ENCODE data around the gene SRSF7. TPM values are rescaled to one million over a fixed set of nuclear protein-coding genes. Genes with fewer than 3 reads are reported as not detected.
"Not testable (repeated sequence)": the region's sequence is repeated elsewhere in the genome, so short reads cannot be mapped to it uniquely, and the experiment has no call there.

SRSF7 gene
- total and polyA plus RNA-seq, 4 donors, result 49.8 to 111 (median 65.2) TPM

DNA sequence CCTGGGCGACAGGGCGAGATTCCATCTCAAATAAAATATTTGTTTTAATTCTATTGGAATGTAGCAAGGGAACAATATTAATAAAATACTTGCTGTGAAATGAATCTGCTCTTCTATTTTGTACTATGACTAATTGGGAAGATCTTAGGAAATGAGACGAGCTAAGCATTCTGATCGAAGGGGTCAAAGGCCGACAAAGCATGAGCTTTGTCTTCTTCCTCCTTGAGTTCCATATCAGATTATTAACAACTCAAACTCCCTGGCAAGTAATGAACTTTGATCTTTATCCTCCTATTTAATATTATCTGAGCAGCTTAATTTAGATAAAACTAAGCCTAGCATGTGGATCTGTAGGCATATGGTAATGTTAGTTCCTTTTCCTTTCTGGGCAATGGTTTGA lies 42.4 kb upstream of the SRSF7 start:
- Histone ChIP-seq H3K36me3 (ENCODE audit: control insufficient read depth in 4 of 4, insufficient read depth in 3 of 4, low read depth in 1 of 4, low read length in 3 of 4) (no peaks in the 10 kb centered on the region), H3K27ac (ENCODE audit: low read depth in 1 of 2, low read length in 2 of 2) (peak overlapping the region; percentile 81 to 93), H3K4me1 (ENCODE audit: control insufficient read depth in 4 of 4, insufficient read depth in 4 of 4, low read length in 3 of 4) (peaks cover 8 to 33% (median 17%) of the 10 kb centered on the region in 4 donors), H3K9ac (ENCODE audit: low read depth in 1 of 2, low read length in 2 of 2) (peak overlapping the region in 1 of 2 donors; percentile 21), H3K27me3 (ENCODE audit: control insufficient read depth in 4 of 4, insufficient read depth in 4 of 4, low read length in 3 of 4) (no peaks in the 10 kb centered on the region), H3K9me3 (ENCODE audit: control insufficient read depth in 4 of 4, low read length in 3 of 4) (no peaks in the 10 kb centered on the region), H3K4me3 (ENCODE audit: low read depth in 1 of 3, low read length in 3 of 3) (no peak overlapping the region)
- no peak for DNase-seq (ENCODE audit: low spot score)
- WGBS, result 41% methylated on average over 5 of the region's 5 CpGs
- TF ChIP-seq SP1 (IDR thresholded peaks at IDR 0.05) (no peak), JUND (IDR thresholded peaks at IDR 0.05) (peak in 1 of 2 donors; percentile 20), HNF4A (conservative IDR thresholded peaks at IDR 0.05) (peak; percentile 43 to 65), RXRA (IDR thresholded peaks at IDR 0.05) (peak in 1 of 2 donors; percentile 11)

DNA sequence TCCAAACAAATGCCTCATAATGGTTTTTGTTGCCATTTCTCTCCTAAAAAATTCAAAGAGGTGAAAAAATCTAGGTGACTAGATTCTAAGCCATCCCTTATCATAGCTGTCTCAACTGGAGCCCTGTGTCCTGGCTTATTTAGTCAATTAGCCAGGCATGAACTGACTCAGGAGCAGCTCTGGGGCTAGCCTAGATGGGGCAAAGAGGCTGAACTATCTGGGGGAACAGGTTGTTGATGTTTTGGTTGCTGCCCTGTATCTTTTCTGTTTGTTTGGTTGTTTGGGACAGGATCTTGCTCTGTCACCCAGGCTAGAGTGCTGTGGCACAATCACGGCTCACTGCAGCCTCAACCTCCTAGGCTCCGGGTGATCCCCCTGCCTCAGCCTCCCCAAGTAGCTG lies 41.6 kb upstream of the SRSF7 start:
- Histone ChIP-seq H3K9me3 (ENCODE audit: control insufficient read depth in 4 of 4, low read length in 3 of 4) (no peaks in the 10 kb centered on the region), H3K4me3 (ENCODE audit: low read depth in 1 of 3, low read length in 3 of 3) (no peak overlapping the region), H3K27ac (ENCODE audit: low read depth in 1 of 2, low read length in 2 of 2) (peak overlapping the region; percentile 81 to 93), H3K4me1 (ENCODE audit: control insufficient read depth in 4 of 4, insufficient read depth in 4 of 4, low read length in 3 of 4) (peaks cover 8 to 27% (median 14%) of the 10 kb centered on the region in 4 donors), H3K36me3 (ENCODE audit: control insufficient read depth in 4 of 4, insufficient read depth in 3 of 4, low read depth in 1 of 4, low read length in 3 of 4) (no peaks in the 10 kb centered on the region), H3K9ac (ENCODE audit: low read depth in 1 of 2, low read length in 2 of 2) (no peak overlapping the region), H3K27me3 (ENCODE audit: control insufficient read depth in 4 of 4, insufficient read depth in 4 of 4, low read length in 3 of 4) (no peaks in the 10 kb centered on the region)
- 37% methylated on average over 2 of the region's 2 CpGs for WGBS
- TF ChIP-seq RXRA (IDR thresholded peaks at IDR 0.05), result no peak
- no peak for TF ChIP-seq JUND (IDR thresholded peaks at IDR 0.05)
- no peak for TF ChIP-seq YY1 (IDR thresholded peaks at IDR 0.05)
- TF ChIP-seq SP1 (IDR thresholded peaks at IDR 0.05), result no peak
- TF ChIP-seq, protein P1, sequence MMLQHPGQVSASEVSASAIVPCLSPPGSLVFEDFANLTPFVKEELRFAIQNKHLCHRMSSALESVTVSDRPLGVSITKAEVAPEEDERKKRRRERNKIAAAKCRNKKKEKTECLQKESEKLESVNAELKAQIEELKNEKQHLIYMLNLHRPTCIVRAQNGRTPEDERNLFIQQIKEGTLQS (IDR thresholded peaks at IDR 0.05), result no peak
- no peak for TF ChIP-seq NR2F2 (IDR thresholded peaks at IDR 0.05)
- no peak for DNase-seq (ENCODE audit: low spot score)

DNA sequence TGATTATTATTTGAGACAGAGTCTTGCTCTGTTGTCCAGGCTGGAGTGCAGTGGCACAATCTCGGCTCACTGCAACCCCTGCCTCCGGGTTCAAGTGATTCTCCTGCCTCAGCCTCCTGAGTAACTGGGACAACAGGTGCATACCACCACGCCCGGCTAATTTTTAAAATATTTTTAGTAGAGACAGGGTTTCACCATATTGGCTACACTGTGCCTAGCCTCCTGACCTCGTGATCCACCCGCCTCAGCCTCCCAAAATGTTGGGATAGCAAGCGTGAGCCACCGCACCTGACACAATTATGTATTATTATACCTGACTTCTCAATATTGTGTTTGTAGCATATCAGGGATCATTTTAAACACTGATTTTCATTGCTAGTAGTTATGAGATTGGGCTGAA lies 41.2 kb upstream of the SRSF7 start:
- WGBS, result 96% methylated on average over 8 of the region's 8 CpGs
- not testable (repeated sequence) for H3K9ac ChIP-seq (ENCODE audit: low read depth in 1 of 2, low read length in 2 of 2); H3K27ac ChIP-seq (ENCODE audit: low read depth in 1 of 2, low read length in 2 of 2); DNase-seq (ENCODE audit: low spot score); H3K4me3 ChIP-seq (ENCODE audit: low read depth in 1 of 3, low read length in 3 of 3); H3K9me3 ChIP-seq (ENCODE audit: control insufficient read depth in 4 of 4, low read length in 3 of 4); H3K36me3 ChIP-seq (ENCODE audit: control insufficient read depth in 4 of 4, insufficient read depth in 3 of 4, low read depth in 1 of 4, low read length in 3 of 4); H3K27me3 ChIP-seq (ENCODE audit: control insufficient read depth in 4 of 4, insufficient read depth in 4 of 4, low read length in 3 of 4)
- peaks cover 8 to 25% (median 13%) of the 10 kb centered on the region in 4 donors for H3K4me1 ChIP-seq (ENCODE audit: control insufficient read depth in 4 of 4, insufficient read depth in 4 of 4, low read length in 3 of 4)

DNA sequence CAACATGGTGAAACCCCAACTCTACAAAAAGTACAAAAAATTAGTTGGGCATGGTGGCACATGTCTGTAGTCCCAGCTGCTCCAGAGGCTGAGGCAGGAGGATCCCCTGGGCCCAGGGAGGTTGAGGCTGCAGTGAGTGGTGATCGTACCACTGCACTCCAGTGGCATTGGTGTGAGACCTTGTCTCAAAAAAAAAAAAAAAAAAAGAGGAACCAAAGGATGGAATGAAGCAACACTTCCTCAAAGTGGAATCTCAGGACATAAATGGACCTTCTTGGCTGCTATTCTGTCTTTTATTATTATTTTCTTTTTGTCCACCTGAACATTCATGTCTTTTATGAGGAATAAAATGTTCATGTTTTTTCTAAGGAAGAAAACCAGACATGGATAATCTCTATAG lies 40.6 kb upstream of the SRSF7 start:
- Histone ChIP-seq H3K36me3 (ENCODE audit: control insufficient read depth in 4 of 4, insufficient read depth in 3 of 4, low read depth in 1 of 4, low read length in 3 of 4) (no peaks in the 10 kb centered on the region), H3K27ac (ENCODE audit: low read depth in 1 of 2, low read length in 2 of 2) (no peak overlapping the region), H3K9me3 (ENCODE audit: control insufficient read depth in 4 of 4, low read length in 3 of 4) (no peaks in the 10 kb centered on the region), H3K9ac (ENCODE audit: low read depth in 1 of 2, low read length in 2 of 2) (no peak overlapping the region), H3K4me1 (ENCODE audit: control insufficient read depth in 4 of 4, insufficient read depth in 4 of 4, low read length in 3 of 4) (peaks cover 8 to 25% (median 13%) of the 10 kb centered on the region in 4 donors), H3K4me3 (ENCODE audit: low read depth in 1 of 3, low read length in 3 of 3) (no peak overlapping the region), H3K27me3 (ENCODE audit: control insufficient read depth in 4 of 4, insufficient read depth in 4 of 4, low read length in 3 of 4) (no peaks in the 10 kb centered on the region)
- no peak for TF ChIP-seq SP1 (IDR thresholded peaks at IDR 0.05)
- TF ChIP-seq, protein P2, sequence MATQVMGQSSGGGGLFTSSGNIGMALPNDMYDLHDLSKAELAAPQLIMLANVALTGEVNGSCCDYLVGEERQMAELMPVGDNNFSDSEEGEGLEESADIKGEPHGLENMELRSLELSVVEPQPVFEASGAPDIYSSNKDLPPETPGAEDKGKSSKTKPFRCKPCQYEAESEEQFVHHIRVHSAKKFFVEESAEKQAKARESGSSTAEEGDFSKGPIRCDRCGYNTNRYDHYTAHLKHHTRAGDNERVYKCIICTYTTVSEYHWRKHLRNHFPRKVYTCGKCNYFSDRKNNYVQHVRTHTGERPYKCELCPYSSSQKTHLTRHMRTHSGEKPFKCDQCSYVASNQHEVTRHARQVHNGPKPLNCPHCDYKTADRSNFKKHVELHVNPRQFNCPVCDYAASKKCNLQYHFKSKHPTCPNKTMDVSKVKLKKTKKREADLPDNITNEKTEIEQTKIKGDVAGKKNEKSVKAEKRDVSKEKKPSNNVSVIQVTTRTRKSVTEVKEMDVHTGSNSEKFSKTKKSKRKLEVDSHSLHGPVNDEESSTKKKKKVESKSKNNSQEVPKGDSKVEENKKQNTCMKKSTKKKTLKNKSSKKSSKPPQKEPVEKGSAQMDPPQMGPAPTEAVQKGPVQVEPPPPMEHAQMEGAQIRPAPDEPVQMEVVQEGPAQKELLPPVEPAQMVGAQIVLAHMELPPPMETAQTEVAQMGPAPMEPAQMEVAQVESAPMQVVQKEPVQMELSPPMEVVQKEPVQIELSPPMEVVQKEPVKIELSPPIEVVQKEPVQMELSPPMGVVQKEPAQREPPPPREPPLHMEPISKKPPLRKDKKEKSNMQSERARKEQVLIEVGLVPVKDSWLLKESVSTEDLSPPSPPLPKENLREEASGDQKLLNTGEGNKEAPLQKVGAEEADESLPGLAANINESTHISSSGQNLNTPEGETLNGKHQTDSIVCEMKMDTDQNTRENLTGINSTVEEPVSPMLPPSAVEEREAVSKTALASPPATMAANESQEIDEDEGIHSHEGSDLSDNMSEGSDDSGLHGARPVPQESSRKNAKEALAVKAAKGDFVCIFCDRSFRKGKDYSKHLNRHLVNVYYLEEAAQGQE (IDR thresholded peaks at IDR 0.05), result no peak
- TF ChIP-seq NR2F2 (IDR thresholded peaks at IDR 0.05), result no peak
- no peak for TF ChIP-seq FOXA1 (IDR thresholded peaks at IDR 0.05)
- no peak for TF ChIP-seq EGR1 (IDR thresholded peaks at IDR 0.05; ENCODE audit: low read depth in 2 of 2)
- no peak for DNase-seq (ENCODE audit: low spot score)
- 83% methylated on average over 1 of the region's 1 CpG for WGBS
